ENCODE results near the gene ATP6V0D1. TPM values are rescaled to one million over a fixed set of nuclear protein-coding genes. Genes with fewer than 3 reads are reported as not detected.

Gene ATP6V0D1
- total and polyA plus RNA-seq, 2 donors (not counting 1 experiment from before 2014, with no cell fraction given), result 62.1 to 91.0 TPM

GRCh38 chr16:67445126-67445426 lies 35.9 kb downstream of the ATP6V0D1 start:
- H3K4me1 Mint-ChIP-seq, result no peaks in the 10 kb centered on the region
- H3K36me3 ChIP-seq (replicated peaks in 1 of 2; ENCODE audit: control extremely low read depth in 1 of 2, control insufficient read depth in 1 of 2, extremely low read depth in 1 of 2, insufficient read depth in 2 of 2, low read length in 1 of 2), result peaks cover 0 to 85% of the 10 kb centered on the region in 2 experiments
- WGBS (ENCODE audit: insufficient coverage), result 97% methylated on average over 7 of the region's 7 CpGs

More at GRCh38 chr16:67445126-67445426, 35.9 kb downstream of the ATP6V0D1 start:
- no peak overlapping the region for H3K27ac ChIP-seq (ENCODE audit: low read length in 2 of 2)
- no peak overlapping the region for H3K9ac ChIP-seq (ENCODE audit: low read length)
- H3K4me3 Mint-ChIP-seq, result no peak overlapping the region
- no peak for TF ChIP-seq EZH2 (IDR thresholded peaks at IDR 0.05; ENCODE audit: borderline replicate concordance, insufficient read depth, low read depth, low read length, poor library complexity, severe bottlenecking)
- TF ChIP-seq CTCF (IDR thresholded peaks at IDR 0.05), result no peak
- H3K4me2 ChIP-seq (replicated peaks; ENCODE audit: low read depth, low read length, poor library complexity, severe bottlenecking), result no peak overlapping the region
- peaks cover 74% of the 10 kb centered on the region for H4K20me1 ChIP-seq (ENCODE audit: control insufficient read depth, insufficient read depth, low read length, poor library complexity, severe bottlenecking)
- H3K27ac Mint-ChIP-seq, result no peak overlapping the region
- ATAC-seq (ENCODE audit: low read depth) (no peak), DNase-seq (no peak)
- no peaks in the 10 kb centered on the region for H3K27me3 ChIP-seq (replicated peaks in 1 of 4; ENCODE audit: control extremely low read depth in 1 of 4, control insufficient read depth in 3 of 4, insufficient read depth in 4 of 4, low read length in 3 of 4)
- intact Hi-C loops (cut with micrococcal nuclease), result no loop called here
- H3K27me3 Mint-ChIP-seq, result no peaks in the 10 kb centered on the region
- no peak overlapping the region for H2AFZ ChIP-seq (ENCODE audit: insufficient read depth, low read depth, low read length, poor library complexity, severe bottlenecking)
- H3K9me3 ChIP-seq (ENCODE audit: control extremely low read depth in 1 of 3, control insufficient read depth in 2 of 3, insufficient read depth in 1 of 3, low read length in 2 of 3), result peaks cover 0 to 2% (median 0%) of the 10 kb centered on the region in 3 donors
- H3K4me1 ChIP-seq (ENCODE audit: control insufficient read depth in 2 of 2, insufficient read depth in 2 of 2, low read length in 2 of 2), result no peaks in the 10 kb centered on the region
- POLR2A ChIA-PET, result no interaction called here
- H3K4me3 ChIP-seq (ENCODE audit: control extremely low read depth in 1 of 5, extremely low read depth in 1 of 5, insufficient read depth in 1 of 5, low read depth in 2 of 5, low read length in 4 of 5), result no peak overlapping the region
- peaks cover 13% of the 10 kb centered on the region for H3K79me2 ChIP-seq (ENCODE audit: control insufficient read depth, insufficient read depth, low read length)
- CTCF ChIA-PET, result interaction anchor here (3.8 kb wide), 2 partner anchors 17 to 20 kb away, joined by 18 to 19 read pairs; no protein-coding TSS in a partner anchor
- H3K9me3 Mint-ChIP-seq (ENCODE audit: insufficient read depth), result no peaks in the 10 kb centered on the region
